ENCODE results near the gene TEX36. TPM values are rescaled to one million over a fixed set of nuclear protein-coding genes. Genes with fewer than 3 reads are reported as not detected.

TEX36 gene
- total RNA-seq, 4 donors from 2014 or later = not detected

GRCh38 chr10:125640653-125641052, 42.3 kb downstream of the TEX36 start:
- Histone ChIP-seq H3K36me3 (no peaks in the 10 kb centered on the region), H3K4me3 (no peak overlapping the region), H3K9me3 (no peaks in the 10 kb centered on the region), H3K27me3 (peaks cover 0 to 24% (median 0%) of the 10 kb centered on the region in 4 donors), H3K27ac (no peak overlapping the region), H3K4me1 (no peaks in the 10 kb centered on the region)
- TF ChIP-seq POLR2A (IDR thresholded peaks at IDR 0.05) (no peak), CTCF (IDR thresholded peaks at IDR 0.05) (no peak)
- no peak for DNase-seq
- intact Hi-C loops (cut with DNase I) = no loop called here
- WGBS, 2 donors = 75 to 93% methylated on average over 1 of the region's 1 CpG

GRCh38 chr10:125639846-125640245, 43.1 kb downstream of the TEX36 start:
- no peak for TF ChIP-seq POLR2A (IDR thresholded peaks at IDR 0.05)
- no peak for TF ChIP-seq CTCF (IDR thresholded peaks at IDR 0.05)
- no peak overlapping the region for H3K4me3 ChIP-seq
- H3K4me1 ChIP-seq = no peaks in the 10 kb centered on the region
- no peaks in the 10 kb centered on the region for H3K9me3 ChIP-seq
- 84% methylated on average over 7 of the region's 7 CpGs for WGBS, 2 donors
- H3K27ac ChIP-seq = no peak overlapping the region
- no peaks in the 10 kb centered on the region for H3K36me3 ChIP-seq
- intact Hi-C loops (cut with DNase I) = no loop called here
- peaks cover 0 to 29% (median 0%) of the 10 kb centered on the region in 4 donors for H3K27me3 ChIP-seq
- no peak for DNase-seq

- Histone ChIP-seq H3K9me3 (no peaks in the 10 kb centered on the region), H3K27ac (no peak overlapping the region), H3K36me3 (no peaks in the 10 kb centered on the region), H3K4me1 (no peaks in the 10 kb centered on the region), H3K27me3 (peaks cover 0 to 29% (median 0%) of the 10 kb centered on the region in 4 donors), H3K4me3 (no peak overlapping the region)
- TF ChIP-seq POLR2A (IDR thresholded peaks at IDR 0.05) = no peak
- no peak for DNase-seq
- intact Hi-C loops (cut with DNase I) = no loop called here
- WGBS, 2 donors = 60 to 70% methylated on average over 7 of the region's 7 CpGs
These were observed 44.4 kb downstream of the TEX36 start for GRCh38 chr10:125638555-125638954.

- DNase-seq = no peak
- WGBS, 2 donors = 71 to 75% methylated on average over 6 of the region's 6 CpGs
- Histone ChIP-seq H3K27ac (no peak overlapping the region), H3K9me3 (no peaks in the 10 kb centered on the region), H3K4me1 (no peaks in the 10 kb centered on the region), H3K36me3 (no peaks in the 10 kb centered on the region), H3K27me3 (peaks cover 0 to 25% (median 0%) of the 10 kb centered on the region in 4 donors), H3K4me3 (no peak overlapping the region)
- TF ChIP-seq CTCF (IDR thresholded peaks at IDR 0.05) (no peak), POLR2A (IDR thresholded peaks at IDR 0.05) (no peak)
- intact Hi-C loops (cut with DNase I) = no loop called here
These were observed 45.5 kb downstream of the TEX36 start for GRCh38 chr10:125637496-125637895.

- no peaks in the 10 kb centered on the region for H3K4me1 ChIP-seq
- no peak for DNase-seq
- no peaks in the 10 kb centered on the region for H3K9me3 ChIP-seq
- peaks cover 0 to 36% (median 0%) of the 10 kb centered on the region in 4 donors for H3K27me3 ChIP-seq
- no peak overlapping the region for H3K4me3 ChIP-seq
- H3K36me3 ChIP-seq = no peaks in the 10 kb centered on the region
- TF ChIP-seq CTCF (IDR thresholded peaks at IDR 0.05) (no peak), POLR2A (IDR thresholded peaks at IDR 0.05) (no peak)
- no peak overlapping the region for H3K27ac ChIP-seq
- 83 to 87% methylated on average over 5 of the region's 5 CpGs for WGBS, 2 donors
- intact Hi-C loops (cut with DNase I) = no loop called here
These were observed 48.4 kb downstream of the TEX36 start for GRCh38 chr10:125634606-125635005.

- no peaks in the 10 kb centered on the region for H3K9me3 ChIP-seq
- intact Hi-C loops (cut with DNase I) = no loop called here
- H3K36me3 ChIP-seq = no peaks in the 10 kb centered on the region
- no peaks in the 10 kb centered on the region for H3K4me1 ChIP-seq
- WGBS, 2 donors = 35 to 48% methylated on average over 13 of the region's 13 CpGs
- TF ChIP-seq POLR2A (IDR thresholded peaks at IDR 0.05) = no peak
- no peak for TF ChIP-seq CTCF (IDR thresholded peaks at IDR 0.05)
- peaks cover 0 to 38% (median 0%) of the 10 kb centered on the region in 4 donors for H3K27me3 ChIP-seq
- no peak for DNase-seq
- H3K4me3 ChIP-seq = no peak overlapping the region
- H3K27ac ChIP-seq = no peak overlapping the region
These were observed 49.4 kb downstream of the TEX36 start for GRCh38 chr10:125633517-125633999.

Measured in esophagus squamous epithelium (tissue), 5 donors.